ENCODE results near the gene CYB561D1. TPM values are rescaled to one million over a fixed set of nuclear protein-coding genes. Genes with fewer than 3 reads are reported as not detected.

CYB561D1 gene
- total RNA-seq, 1 donor from 2014 or later: 7.8 TPM

DNA sequence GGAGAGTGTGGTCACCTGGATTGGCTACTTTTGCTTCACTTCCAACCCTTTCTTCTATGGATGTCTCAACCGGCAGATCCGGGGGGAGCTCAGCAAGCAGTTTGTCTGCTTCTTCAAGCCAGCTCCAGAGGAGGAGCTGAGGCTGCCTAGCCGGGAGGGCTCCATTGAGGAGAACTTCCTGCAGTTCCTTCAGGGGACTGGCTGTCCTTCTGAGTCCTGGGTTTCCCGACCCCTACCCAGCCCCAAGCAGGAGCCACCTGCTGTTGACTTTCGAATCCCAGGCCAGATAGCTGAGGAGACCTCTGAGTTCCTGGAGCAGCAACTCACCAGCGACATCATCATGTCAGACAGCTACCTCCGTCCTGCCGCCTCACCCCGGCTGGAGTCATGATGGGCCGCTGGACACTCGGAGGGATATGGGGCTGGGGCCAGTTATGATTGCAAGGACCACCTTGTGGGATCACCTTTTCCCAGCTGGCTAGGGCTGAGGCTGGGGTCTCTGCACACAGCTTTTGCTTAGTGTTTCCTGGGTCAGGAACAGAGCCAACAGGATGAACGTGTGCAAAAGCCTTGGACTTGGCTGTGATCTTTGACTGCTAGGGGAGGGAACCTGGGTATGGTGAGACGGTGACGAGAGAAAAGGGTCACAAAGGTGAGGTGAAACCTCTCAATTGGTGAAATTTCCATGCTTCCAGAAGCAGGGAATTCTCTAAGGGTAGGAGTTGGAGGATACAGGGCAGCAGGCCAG is 50.3 kb downstream of the CYB561D1 start:
- Mint-ChIP-seq H3K36me3 (ENCODE audit: low read depth) (no peaks in the 10 kb centered on the region), H3K27me3 (ENCODE audit: low read depth) (peaks cover 7% of the 10 kb centered on the region), H3K9me3 (no peaks in the 10 kb centered on the region), H3K27ac (ENCODE audit: unreplicated experiment) (peak overlapping the region; percentile 15), H3K4me3 (peak overlapping the region; percentile 25), H3K4me1 (peaks cover 29% of the 10 kb centered on the region)
- DNase-seq (ENCODE audit: low read depth, low spot score): no peak
- TF ChIP-seq, protein P1, sequence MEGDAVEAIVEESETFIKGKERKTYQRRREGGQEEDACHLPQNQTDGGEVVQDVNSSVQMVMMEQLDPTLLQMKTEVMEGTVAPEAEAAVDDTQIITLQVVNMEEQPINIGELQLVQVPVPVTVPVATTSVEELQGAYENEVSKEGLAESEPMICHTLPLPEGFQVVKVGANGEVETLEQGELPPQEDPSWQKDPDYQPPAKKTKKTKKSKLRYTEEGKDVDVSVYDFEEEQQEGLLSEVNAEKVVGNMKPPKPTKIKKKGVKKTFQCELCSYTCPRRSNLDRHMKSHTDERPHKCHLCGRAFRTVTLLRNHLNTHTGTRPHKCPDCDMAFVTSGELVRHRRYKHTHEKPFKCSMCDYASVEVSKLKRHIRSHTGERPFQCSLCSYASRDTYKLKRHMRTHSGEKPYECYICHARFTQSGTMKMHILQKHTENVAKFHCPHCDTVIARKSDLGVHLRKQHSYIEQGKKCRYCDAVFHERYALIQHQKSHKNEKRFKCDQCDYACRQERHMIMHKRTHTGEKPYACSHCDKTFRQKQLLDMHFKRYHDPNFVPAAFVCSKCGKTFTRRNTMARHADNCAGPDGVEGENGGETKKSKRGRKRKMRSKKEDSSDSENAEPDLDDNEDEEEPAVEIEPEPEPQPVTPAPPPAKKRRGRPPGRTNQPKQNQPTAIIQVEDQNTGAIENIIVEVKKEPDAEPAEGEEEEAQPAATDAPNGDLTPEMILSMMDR (conservative IDR thresholded peaks at IDR 0.05): no peak

DNA sequence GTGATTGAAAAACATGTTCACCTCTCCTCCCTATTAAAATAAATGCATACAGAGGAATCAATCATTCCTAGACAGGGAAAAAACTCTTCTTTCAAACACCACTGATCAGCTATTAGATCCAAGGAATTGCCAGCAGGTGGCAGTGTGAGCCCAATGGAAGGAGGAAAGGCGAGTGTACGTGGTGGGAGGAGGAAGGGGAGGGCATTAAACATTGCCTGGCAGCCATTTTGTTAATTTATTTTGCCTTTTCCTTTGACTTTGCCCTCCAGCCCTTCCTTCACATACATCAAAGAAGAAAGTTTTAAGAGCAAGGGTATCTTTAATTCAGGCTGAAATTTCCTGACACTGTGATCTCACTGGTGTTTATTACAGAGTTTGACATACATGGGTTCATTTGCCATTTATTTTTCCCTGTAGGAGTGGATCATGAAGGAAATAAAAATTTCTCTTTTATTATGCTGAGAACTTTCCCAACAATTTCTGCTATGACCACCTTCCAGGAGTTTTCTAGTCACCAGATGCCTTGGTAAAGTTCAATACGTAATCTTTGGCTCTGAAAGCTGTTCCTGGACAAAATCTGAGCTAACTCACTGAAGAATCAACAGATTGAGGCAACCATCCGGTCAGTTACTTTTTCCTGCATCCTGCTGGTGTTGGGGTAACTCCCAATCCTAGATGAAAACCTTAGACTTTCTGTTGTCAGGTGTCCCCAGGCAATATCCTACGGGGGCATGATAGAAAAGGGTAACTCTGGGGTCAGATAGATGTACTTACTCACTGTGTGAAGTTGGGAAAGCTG is 52.6 kb downstream of the CYB561D1 start:
- Mint-ChIP-seq H3K27ac (ENCODE audit: unreplicated experiment) (peak overlapping the region; percentile 73), H3K4me1 (peaks cover 39% of the 10 kb centered on the region), H3K9me3 (no peaks in the 10 kb centered on the region), H3K4me3 (peak overlapping the region; percentile 95), H3K27me3 (ENCODE audit: low read depth) (peaks cover 7% of the 10 kb centered on the region), H3K36me3 (ENCODE audit: low read depth) (no peaks in the 10 kb centered on the region)
- TF ChIP-seq, protein P1 (conservative IDR thresholded peaks at IDR 0.05): peak; percentile 95
- peak; percentile 97 for DNase-seq (ENCODE audit: low read depth, low spot score)

DNA sequence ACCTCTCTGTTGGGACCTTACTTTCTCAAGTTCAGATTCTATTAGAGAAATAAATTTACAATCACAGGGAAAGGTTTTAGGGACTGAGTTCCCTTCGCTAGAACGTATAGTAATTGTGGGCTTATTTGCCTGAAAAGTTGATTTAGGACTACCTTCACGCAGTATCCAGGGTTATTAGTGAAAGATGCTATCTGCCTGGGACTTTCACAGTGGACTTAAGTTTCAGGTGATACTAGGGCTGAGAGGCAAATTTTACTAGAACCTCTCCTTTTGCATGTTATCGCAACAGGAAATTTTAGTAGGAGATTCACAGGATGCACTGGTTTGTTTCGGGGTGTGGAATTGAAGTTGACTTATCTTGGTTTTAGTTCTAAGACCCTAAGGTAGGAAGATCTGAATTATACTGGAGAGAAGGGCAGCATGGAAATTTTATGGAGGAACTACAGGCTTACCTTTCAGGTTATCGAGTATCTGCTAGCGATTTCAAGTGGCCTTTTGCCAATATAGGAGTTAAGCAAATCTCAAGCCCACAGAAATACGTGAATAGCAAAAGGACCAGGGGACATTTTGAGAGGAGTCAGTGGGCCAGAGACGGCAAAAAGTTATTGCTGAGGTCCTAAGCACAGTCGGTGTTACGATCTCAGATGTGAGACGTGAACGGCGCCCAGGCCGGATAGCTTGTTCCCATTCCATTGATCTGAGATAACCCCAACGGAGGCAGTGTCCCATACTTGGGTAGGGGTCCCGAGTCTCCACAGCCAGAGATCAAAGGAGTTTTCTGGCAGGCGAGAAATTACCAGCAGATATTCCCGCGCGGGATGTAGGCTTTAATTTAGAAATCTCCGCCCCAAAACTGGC is 53.8 kb downstream of the CYB561D1 start:
- H3K36me3 Mint-ChIP-seq (ENCODE audit: low read depth): no peaks in the 10 kb centered on the region

DNA sequence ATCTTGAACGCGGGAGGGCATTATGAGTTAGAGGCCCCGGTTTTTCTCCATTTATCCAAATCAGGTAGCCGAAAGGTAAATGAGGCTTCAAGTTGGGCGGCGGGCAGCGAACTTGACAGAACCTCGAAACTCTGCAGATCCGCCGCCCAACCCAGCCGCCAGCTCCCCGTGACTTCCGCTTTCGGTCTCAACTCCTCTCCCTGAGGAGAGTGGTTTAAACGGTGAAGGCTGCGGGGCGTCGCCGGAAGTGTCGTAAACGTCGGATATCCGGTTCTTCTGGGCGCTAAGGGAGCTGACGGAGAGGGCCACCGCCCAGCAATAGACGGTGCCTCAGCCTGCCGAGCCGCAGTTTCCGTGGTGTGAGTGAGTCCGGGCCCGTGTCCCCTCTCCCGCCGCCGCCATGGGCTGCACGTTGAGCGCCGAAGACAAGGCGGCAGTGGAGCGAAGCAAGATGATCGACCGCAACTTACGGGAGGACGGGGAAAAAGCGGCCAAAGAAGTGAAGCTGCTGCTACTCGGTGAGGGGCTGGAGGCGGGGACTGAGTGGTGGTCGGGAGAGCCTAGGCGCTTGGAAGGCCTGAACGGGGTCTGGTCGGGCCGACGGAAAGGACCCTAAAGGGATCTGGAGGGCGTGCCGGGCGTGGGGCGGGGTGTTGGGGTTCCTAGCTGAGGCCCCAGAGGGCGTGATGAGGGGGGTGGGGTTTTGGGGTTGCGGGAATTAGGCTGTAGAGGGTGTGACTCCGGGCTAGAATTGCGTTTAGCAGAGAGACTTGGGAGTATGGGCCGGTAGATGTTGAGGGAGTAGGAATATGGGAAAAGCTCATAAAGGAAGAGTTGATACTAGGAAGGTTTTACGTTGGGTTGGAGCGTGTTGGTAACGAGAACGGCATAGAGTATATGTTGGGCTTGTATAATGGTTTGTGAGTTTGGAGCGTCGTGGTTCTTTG is 54.7 kb downstream of the CYB561D1 start, which contains the start of gene GNAI3:
Gene GNAI3 (plus strand): TSS at position 295 of the 947 bp plus-strand sequence. CDS start 106 bp downstream, at position 401.
- Mint-ChIP-seq H3K27me3 (ENCODE audit: low read depth) (no peaks in the 10 kb centered on the region), H3K4me1 (peaks cover 39% of the 10 kb centered on the region), H3K9me3 (no peaks in the 10 kb centered on the region), H3K27ac (ENCODE audit: unreplicated experiment) (peak within 1 kb of the TSS; percentile 97), H3K36me3 (ENCODE audit: low read depth) (no peaks in the 10 kb centered on the region), H3K4me3 (peak within 1 kb of the TSS; percentile 95)
- peak; percentile 81 for DNase-seq (ENCODE audit: low read depth, low spot score)
- TF ChIP-seq, protein P1 (conservative IDR thresholded peaks at IDR 0.05): no peak

More for the DNA sequence above, 53.8 kb downstream of the CYB561D1 start:
- TF ChIP-seq, protein P1 (conservative IDR thresholded peaks at IDR 0.05): no peak
- peaks cover 39% of the 10 kb centered on the region for H3K4me1 Mint-ChIP-seq
- peak overlapping the region; percentile 97 for H3K27ac Mint-ChIP-seq (ENCODE audit: unreplicated experiment)
- H3K27me3 Mint-ChIP-seq (ENCODE audit: low read depth): peaks cover 4% of the 10 kb centered on the region
- H3K4me3 Mint-ChIP-seq: peak overlapping the region; percentile 95
- no peak for DNase-seq (ENCODE audit: low read depth, low spot score)
- no peaks in the 10 kb centered on the region for H3K9me3 Mint-ChIP-seq

Other genes with a start within 250 kb of the CYB561D1 start
- 97.1 and 99.2 TPM in 2 replicates for gene CELSR2, start 244.6 kb upstream of the CYB561D1 start, total RNA-seq
- gene PSRC1, start 210.9 kb upstream of the CYB561D1 start, total RNA-seq: 100 and 102 TPM in 2 replicates
- 0.82 TPM in 1 of 2 replicates, not detected in the other for gene MYBPHL, start 187.1 kb upstream of the CYB561D1 start, total RNA-seq
- gene SORT1, start 96.2 kb upstream of the CYB561D1 start, total RNA-seq: 60.8 and 61.6 TPM in 2 replicates
- gene PSMA5, start 67.6 kb upstream of the CYB561D1 start, total RNA-seq: 99.8 and 109 TPM in 2 replicates
- gene SYPL2, start 27.5 kb upstream of the CYB561D1 start, total RNA-seq: 0.18 and 0.47 TPM in 2 replicates
- 13.2 and 15.6 TPM in 2 replicates for gene ATXN7L2, start 10.2 kb upstream of the CYB561D1 start, total RNA-seq
- gene AMIGO1, start 15.6 kb downstream of the CYB561D1 start, total RNA-seq: 6.1 and 7.2 TPM in 2 replicates
- not detected in 2 replicates for gene GPR61, start 45.8 kb downstream of the CYB561D1 start, total RNA-seq
- 9.8 and 10.2 TPM in 2 replicates for gene GNAI3, start 54.5 kb downstream of the CYB561D1 start, total RNA-seq
- gene GNAT2, start 125.5 kb downstream of the CYB561D1 start, total RNA-seq: not detected in 2 replicates
- gene AMPD2, start 125.7 kb downstream of the CYB561D1 start, total RNA-seq: 93.1 and 105 TPM in 2 replicates
- gene GSTM4, start 162.0 kb downstream of the CYB561D1 start, total RNA-seq: 26.7 and 28.2 TPM in 2 replicates
- 43.7 and 46.6 TPM in 2 replicates for gene GSTM2, start 174.0 kb downstream of the CYB561D1 start, total RNA-seq
- gene GSTM1, start 193.7 kb downstream of the CYB561D1 start, total RNA-seq: 45.9 and 47.8 TPM in 2 replicates
- gene GSTM5, start 218.2 kb downstream of the CYB561D1 start, total RNA-seq: 0.23 TPM in 1 of 2 replicates, not detected in the other
- 56.5 and 62.0 TPM in 2 replicates for gene GSTM3, start 246.9 kb downstream of the CYB561D1 start, total RNA-seq

Data from neural crest cell (in vitro differentiated cells).